ENCODE results near the gene CYTL1. TPM values are rescaled to one million over a fixed set of nuclear protein-coding genes. Genes with fewer than 3 reads are reported as not detected.

The CYTL1 gene
- total RNA-seq, 2 donors from 2014 or later: 3.1 TPM; not detected in 1

DNA sequence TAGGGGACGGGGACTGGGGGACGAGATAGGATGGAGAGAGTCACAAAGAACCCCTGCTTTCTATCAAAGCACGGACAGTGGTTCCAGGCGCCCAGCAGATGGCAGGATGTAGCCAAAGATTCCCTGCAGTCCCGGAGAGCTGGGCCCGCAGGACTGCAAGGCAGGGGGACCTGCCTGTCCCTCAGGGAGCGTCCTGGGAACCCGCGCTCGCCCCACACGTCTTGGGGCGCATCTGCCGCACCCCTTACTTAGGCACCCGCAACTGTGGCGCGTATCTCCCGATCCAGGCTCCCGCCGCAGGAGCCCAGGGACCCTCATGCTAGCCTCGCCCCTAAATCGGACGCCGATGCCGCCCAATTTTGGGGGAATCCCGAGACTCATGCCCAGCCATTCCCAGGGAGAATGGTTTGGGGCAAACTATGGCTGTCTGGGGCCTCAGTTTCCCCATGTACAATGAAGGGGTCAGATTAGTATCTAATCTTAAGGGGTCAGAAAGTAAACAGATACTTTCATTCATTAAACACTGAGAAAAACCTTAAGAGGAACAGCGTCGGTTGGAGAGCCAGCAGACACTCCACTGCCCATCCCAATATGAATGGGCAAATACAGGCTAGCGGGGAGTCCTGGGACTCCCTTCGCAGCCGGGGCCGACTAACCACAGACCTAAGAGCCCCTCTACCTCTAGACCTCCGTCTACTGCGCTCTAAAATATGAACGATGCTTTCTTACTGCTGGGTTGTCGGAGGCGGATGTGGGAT lies 31.4 kb upstream of the CYTL1 start:
- TF ChIP-seq, protein P1, sequence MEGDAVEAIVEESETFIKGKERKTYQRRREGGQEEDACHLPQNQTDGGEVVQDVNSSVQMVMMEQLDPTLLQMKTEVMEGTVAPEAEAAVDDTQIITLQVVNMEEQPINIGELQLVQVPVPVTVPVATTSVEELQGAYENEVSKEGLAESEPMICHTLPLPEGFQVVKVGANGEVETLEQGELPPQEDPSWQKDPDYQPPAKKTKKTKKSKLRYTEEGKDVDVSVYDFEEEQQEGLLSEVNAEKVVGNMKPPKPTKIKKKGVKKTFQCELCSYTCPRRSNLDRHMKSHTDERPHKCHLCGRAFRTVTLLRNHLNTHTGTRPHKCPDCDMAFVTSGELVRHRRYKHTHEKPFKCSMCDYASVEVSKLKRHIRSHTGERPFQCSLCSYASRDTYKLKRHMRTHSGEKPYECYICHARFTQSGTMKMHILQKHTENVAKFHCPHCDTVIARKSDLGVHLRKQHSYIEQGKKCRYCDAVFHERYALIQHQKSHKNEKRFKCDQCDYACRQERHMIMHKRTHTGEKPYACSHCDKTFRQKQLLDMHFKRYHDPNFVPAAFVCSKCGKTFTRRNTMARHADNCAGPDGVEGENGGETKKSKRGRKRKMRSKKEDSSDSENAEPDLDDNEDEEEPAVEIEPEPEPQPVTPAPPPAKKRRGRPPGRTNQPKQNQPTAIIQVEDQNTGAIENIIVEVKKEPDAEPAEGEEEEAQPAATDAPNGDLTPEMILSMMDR (IDR thresholded peaks at IDR 0.05): peak; percentile 27 to 74 (median 66)
- TF ChIP-seq POLR2A (IDR thresholded peaks at IDR 0.05): no peak
- Histone ChIP-seq H3K4me3 (peak overlapping the region in 1 of 2 donors; percentile 21), H3K27ac (peak overlapping the region in 1 of 4 donors; percentile 41), H3K27me3 (no peaks in the 10 kb centered on the region), H3K4me1 (peaks cover 16% of the 10 kb centered on the region), H3K9me3 (no peaks in the 10 kb centered on the region), H3K36me3 (replicated peaks in 1 of 2; ENCODE audit: insufficient read depth in 1 of 2, low read depth in 2 of 2) (no peaks in the 10 kb centered on the region)
- 1 to 3% methylated on average over 17 to 36 of the region's 36 CpGs for WGBS, 2 donors
- DNase-seq (peak; percentile 62 to 76 (median 72)), ATAC-seq (peak; percentile 75)
- intact Hi-C loops (cut with DNase I): loop anchor here (10.0 kb wide), 1 partner anchor 764 kb away; no protein-coding TSS in a partner anchor

DNA sequence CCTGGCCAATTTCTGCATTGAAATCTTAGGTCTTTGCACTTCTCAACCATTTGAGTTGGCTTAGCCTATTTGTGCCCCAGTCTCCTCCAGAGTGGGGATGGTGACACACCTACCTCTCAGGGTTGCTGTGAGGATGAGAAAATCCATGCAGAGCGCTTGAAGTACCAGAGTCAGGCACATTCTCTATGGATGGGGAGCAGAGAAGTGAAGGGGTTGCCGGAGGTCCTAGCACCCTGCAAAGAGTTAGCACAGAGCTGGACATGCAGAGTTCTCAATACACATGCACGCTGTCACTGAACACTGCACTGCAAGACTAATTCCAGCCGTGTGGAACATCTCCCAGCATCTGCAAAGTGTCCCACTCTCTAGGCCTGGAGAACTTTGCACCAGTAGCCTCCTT lies 29.5 kb upstream of the CYTL1 start:
- intact Hi-C loops (cut with DNase I): no loop called here

DNA sequence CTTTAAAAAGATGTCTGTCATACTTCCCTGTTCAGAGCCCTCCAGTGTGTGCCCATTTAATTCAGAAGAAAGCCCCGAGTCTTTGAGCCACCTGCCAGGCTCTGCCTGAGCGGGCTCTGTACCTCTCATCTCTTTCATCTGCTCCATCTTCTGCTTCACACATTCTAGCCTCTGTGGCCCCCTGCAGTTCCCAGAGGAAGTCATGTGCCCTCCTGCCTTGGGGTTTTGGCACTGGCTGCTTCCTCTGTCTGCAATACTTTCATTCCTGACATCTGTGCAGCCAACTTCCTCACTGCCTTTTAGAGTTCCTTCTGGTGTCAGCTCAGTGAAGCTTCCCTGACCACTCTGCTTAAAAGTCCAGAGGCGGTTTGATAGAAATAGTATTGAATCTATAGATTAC lies 25.8 kb upstream of the CYTL1 start:
- Histone ChIP-seq H3K9me3 (no peaks in the 10 kb centered on the region), H3K27me3 (no peaks in the 10 kb centered on the region), H3K27ac (no peak overlapping the region), H3K36me3 (replicated peaks in 1 of 2; ENCODE audit: insufficient read depth in 1 of 2, low read depth in 2 of 2) (no peaks in the 10 kb centered on the region), H3K4me1 (no peaks in the 10 kb centered on the region), H3K4me3 (no peak overlapping the region)
- DNase-seq: peak in 1 of 4 donors; percentile 44
- TF ChIP-seq POLR2A (IDR thresholded peaks at IDR 0.05): no peak
- TF ChIP-seq, protein P1 (IDR thresholded peaks at IDR 0.05): no peak
- ATAC-seq: no peak
- 41 to 45% methylated on average over 3 of the region's 3 CpGs for WGBS, 2 donors
- intact Hi-C loops (cut with DNase I): no loop called here

More for the DNA sequence above, 29.5 kb upstream of the CYTL1 start:
- Histone ChIP-seq H3K9me3 (no peaks in the 10 kb centered on the region), H3K4me3 (no peak overlapping the region), H3K27ac (no peak overlapping the region), H3K36me3 (replicated peaks in 1 of 2; ENCODE audit: insufficient read depth in 1 of 2, low read depth in 2 of 2) (no peaks in the 10 kb centered on the region), H3K4me1 (peaks cover 16% of the 10 kb centered on the region), H3K27me3 (no peaks in the 10 kb centered on the region)
- WGBS, 2 donors: 67 to 84% methylated on average over 4 of the region's 4 CpGs
- TF ChIP-seq, protein P1 (IDR thresholded peaks at IDR 0.05): no peak
- TF ChIP-seq POLR2A (IDR thresholded peaks at IDR 0.05): no peak
- ATAC-seq: no peak
- DNase-seq: no peak

DNA sequence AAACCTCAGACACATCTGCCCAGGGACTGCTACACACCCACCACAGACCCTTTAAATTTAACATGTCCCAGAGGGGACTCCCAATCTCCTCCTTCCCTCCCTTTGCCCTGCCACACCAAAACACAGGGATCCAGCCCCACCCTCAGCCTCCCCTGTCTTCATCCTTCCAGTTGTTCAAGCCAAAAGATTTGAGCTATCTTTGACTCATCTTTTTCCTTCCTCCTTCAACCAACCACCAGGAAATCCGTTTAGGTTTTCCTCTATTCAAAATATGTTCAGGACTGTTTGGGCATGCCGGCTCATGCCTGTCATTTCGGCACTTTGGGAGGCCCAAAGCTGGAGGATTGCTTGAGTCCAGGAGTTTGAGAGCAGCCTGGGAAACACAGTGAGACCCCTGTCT lies 25.1 kb upstream of the CYTL1 start:
- TF ChIP-seq POLR2A (IDR thresholded peaks at IDR 0.05): no peak
- TF ChIP-seq, protein P1 (IDR thresholded peaks at IDR 0.05): no peak
- Histone ChIP-seq H3K9me3 (no peaks in the 10 kb centered on the region), H3K27ac (no peak overlapping the region), H3K36me3 (replicated peaks in 1 of 2; ENCODE audit: insufficient read depth in 1 of 2, low read depth in 2 of 2) (no peaks in the 10 kb centered on the region), H3K27me3 (no peaks in the 10 kb centered on the region), H3K4me1 (no peaks in the 10 kb centered on the region), H3K4me3 (no peak overlapping the region)
- no peak for DNase-seq
- no peak for ATAC-seq
- WGBS, 2 donors: 33 to 55% methylated on average over 3 of the region's 3 CpGs
- intact Hi-C loops (cut with DNase I): no loop called here

DNA sequence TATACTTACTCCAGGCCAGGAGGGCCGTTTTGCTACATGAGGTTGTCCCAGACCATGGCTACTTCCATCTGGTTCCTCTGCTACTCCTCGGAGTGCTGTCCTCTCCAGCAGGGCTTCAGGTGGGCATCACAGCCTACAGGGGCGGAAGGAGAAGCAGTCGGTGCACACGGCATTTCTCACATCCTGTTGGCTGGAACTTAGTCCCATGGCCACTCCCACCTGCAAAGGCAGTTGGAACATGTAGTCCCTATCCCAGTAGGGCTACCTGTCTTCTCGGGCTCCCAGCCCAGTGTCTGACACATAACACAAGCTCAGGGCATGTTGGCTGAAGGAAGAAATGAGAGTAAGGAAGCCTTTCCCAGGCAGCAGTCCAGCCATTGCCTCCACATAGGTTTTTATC lies 24.3 kb upstream of the CYTL1 start:
- no peaks in the 10 kb centered on the region for H3K4me1 ChIP-seq
- H3K4me3 ChIP-seq: no peak overlapping the region
- no peaks in the 10 kb centered on the region for H3K9me3 ChIP-seq
- no peak overlapping the region for H3K27ac ChIP-seq
- DNase-seq (no peak), ATAC-seq (no peak)
- 29 to 47% methylated on average over 6 of the region's 6 CpGs for WGBS, 2 donors
- no peaks in the 10 kb centered on the region for H3K36me3 ChIP-seq (replicated peaks in 1 of 2; ENCODE audit: insufficient read depth in 1 of 2, low read depth in 2 of 2)
- TF ChIP-seq POLR2A (IDR thresholded peaks at IDR 0.05): no peak
- TF ChIP-seq, protein P1 (IDR thresholded peaks at IDR 0.05): no peak
- intact Hi-C loops (cut with DNase I): no loop called here
- H3K27me3 ChIP-seq: no peaks in the 10 kb centered on the region

Measured in body of pancreas (tissue), 4 donors.